GM12892 (cell line): ENCODE results near the gene MAP1LC3B2. TPM values are rescaled to one million over a fixed set of nuclear protein-coding genes. Genes with fewer than 3 reads are reported as not detected.

Experiments used
- DNase-seq: peaks from one replicate; pipeline ENCODE4 v3.0.0; 2011; ENCODE audit not compliant: insufficient read length
- FAIRE-seq: peaks from 2 replicates; lab custom pipeline; 2011; peaks lifted over from hg19 to GRCh38; lab: Jason Lieb, UNC
- POLR2A ChIP-seq: IDR thresholded peaks from 2 replicates; pipeline ENCODE4 v1.6.1; 2011; ENCODE audit warnings: low read depth, low read length, control low read depth
- POLR2AphosphoS5 ChIP-seq: IDR thresholded peaks from 2 replicates; pipeline ENCODE4 v1.6.1; 2011; ENCODE audit warnings: low read depth, low read length, control low read depth
- TAF1 ChIP-seq: IDR thresholded peaks from 2 replicates; pipeline ENCODE4 v1.6.1; 2011; ENCODE audit warnings: low read depth, mild to moderate bottlenecking, control low read depth, low read length, borderline replicate concordance
- polyA plus RNA-seq: library from polyadenylated mRNA; unstranded; fragments of >200 nt; gene quantifications from one replicate; pipeline ENCODE4 v1.2.1, GENCODE V29; 2012; ENCODE audit warnings: missing spikeins, inconsistent platforms; ENCODE audit not compliant: missing spikeins

Gene MAP1LC3B2
- polyA plus RNA-seq, result 6.1 TPM

GRCh38 chr12:116559162-116559935, at the start of gene MAP1LC3B2:
Gene MAP1LC3B2, plus strand, starts transcription at chr12:116559381. Its CDS starts 16,562 bp downstream, at chr12:116575943.
- FAIRE-seq, result peak; percentile 92
- peak; percentile 69; the same call in 1 of the 2 replicates for TF ChIP-seq POLR2A
- no peak for TF ChIP-seq TAF1
- peak; percentile 66; the same call in 1 of the 2 replicates for TF ChIP-seq POLR2AphosphoS5
- no peak for DNase-seq

GRCh38 chr12:116513944-116514343, 45.2 kb upstream of the MAP1LC3B2 start:
- DNase-seq (no peak), FAIRE-seq (no peak)
- TF ChIP-seq POLR2A, result no peak
- no peak for TF ChIP-seq TAF1
- TF ChIP-seq POLR2AphosphoS5, result no peak

GRCh38 chr12:116515684-116516083, 43.5 kb upstream of the MAP1LC3B2 start:
- TF ChIP-seq TAF1, result no peak
- DNase-seq, result no peak
- no peak for FAIRE-seq

GRCh38 chr12:116516657-116517056, 42.5 kb upstream of the MAP1LC3B2 start:
- FAIRE-seq (no peak), DNase-seq (no peak)
- TF ChIP-seq TAF1, result no peak
- no peak for TF ChIP-seq POLR2AphosphoS5
- no peak for TF ChIP-seq POLR2A

- no peak for FAIRE-seq
- TF ChIP-seq POLR2AphosphoS5, result no peak
- TF ChIP-seq TAF1, result no peak
- no peak for TF ChIP-seq POLR2A
Observed at GRCh38 chr12:116517431-116518045, 41.6 kb upstream of the MAP1LC3B2 start.

GRCh38 chr12:116520225-116520760, 38.9 kb upstream of the MAP1LC3B2 start:
- no peak for DNase-seq
- no peak for FAIRE-seq
- TF ChIP-seq POLR2AphosphoS5 (no peak), TAF1 (no peak), POLR2A (no peak)

More at GRCh38 chr12:116517431-116518045, 41.6 kb upstream of the MAP1LC3B2 start:
- no peak for DNase-seq

GRCh38 chr12:116520801-116521471, 38.2 kb upstream of the MAP1LC3B2 start:
- no peak for DNase-seq
- no peak for FAIRE-seq
- TF ChIP-seq POLR2AphosphoS5 (no peak), TAF1 (no peak), POLR2A (no peak)

GRCh38 chr12:116524311-116524710, 34.9 kb upstream of the MAP1LC3B2 start:
- TF ChIP-seq POLR2A, result no peak
- TF ChIP-seq TAF1, result no peak
- TF ChIP-seq POLR2AphosphoS5, result no peak
- FAIRE-seq (no peak), DNase-seq (no peak)

- FAIRE-seq (no peak), DNase-seq (no peak)
- TF ChIP-seq POLR2AphosphoS5 (no peak), TAF1 (no peak), POLR2A (no peak)
Observed at GRCh38 chr12:116524964-116525379, 34.2 kb upstream of the MAP1LC3B2 start.

GRCh38 chr12:116525418-116526001, 33.7 kb upstream of the MAP1LC3B2 start:
- DNase-seq (no peak), FAIRE-seq (no peak)
- no peak for TF ChIP-seq TAF1
- no peak for TF ChIP-seq POLR2A
- no peak for TF ChIP-seq POLR2AphosphoS5

- FAIRE-seq (no peak), DNase-seq (no peak)
- TF ChIP-seq POLR2AphosphoS5, result no peak
- TF ChIP-seq TAF1, result no peak
- no peak for TF ChIP-seq POLR2A
Observed at GRCh38 chr12:116528065-116528464, 31.1 kb upstream of the MAP1LC3B2 start.
